Inflammatory macrophage (primary cell): ENCODE data around the gene SPACA7.
A peak's percentile ranks its signal among the peaks of the same experiment; 100 is the strongest.
"Not testable (repeated sequence)": the region's sequence is repeated elsewhere in the genome, so short reads cannot be mapped to it uniquely, and the experiment has no call there.

Experiments
- DNase-seq, 2 donors: peaks; one replicate each; pipeline ENCODE4 v3.0.0-alpha.2; 2020 to 2022

The SPACA7 gene

DNA sequence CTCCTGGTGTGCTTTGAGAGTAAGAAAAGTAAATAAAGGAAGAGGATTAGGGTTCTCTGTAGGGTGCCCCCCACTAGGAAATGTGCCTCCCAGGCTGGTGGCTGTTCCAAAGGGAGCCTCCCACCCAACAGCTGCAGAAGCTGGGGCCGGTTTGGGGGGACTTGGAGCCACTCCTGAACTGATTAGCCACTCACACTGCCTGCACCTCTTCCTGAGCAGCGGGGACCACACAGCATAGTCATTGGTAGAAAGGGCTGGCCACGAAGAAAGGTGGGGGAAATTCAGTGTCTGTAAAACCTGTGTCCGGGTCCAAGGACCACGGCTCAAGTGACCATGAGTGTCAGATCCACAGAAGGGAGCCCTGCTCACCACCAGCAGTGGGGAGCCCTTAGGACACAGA, 55.6 kb downstream of the SPACA7 start:
- no peak for DNase-seq

DNA sequence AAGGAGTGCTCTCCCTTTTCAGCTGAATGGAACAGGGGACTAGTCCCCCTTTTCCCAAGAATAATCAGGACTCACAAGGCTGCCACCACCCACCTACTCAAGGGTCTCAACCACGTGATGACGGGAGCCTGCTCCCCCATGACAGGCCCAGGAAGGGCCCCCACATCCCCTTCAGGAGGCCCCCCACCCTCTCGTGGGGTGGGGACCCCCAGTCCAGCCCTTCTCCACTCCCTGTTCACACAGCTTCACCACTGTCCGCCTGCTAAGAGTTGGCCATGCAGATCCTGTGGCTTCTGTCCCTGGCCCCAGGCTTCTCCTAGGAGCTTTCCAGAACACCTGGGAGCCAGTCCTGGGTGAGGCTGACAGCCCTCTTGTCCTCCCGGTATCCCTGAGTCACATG, 56.6 kb downstream of the SPACA7 start:
- not testable (repeated sequence) for DNase-seq

DNA sequence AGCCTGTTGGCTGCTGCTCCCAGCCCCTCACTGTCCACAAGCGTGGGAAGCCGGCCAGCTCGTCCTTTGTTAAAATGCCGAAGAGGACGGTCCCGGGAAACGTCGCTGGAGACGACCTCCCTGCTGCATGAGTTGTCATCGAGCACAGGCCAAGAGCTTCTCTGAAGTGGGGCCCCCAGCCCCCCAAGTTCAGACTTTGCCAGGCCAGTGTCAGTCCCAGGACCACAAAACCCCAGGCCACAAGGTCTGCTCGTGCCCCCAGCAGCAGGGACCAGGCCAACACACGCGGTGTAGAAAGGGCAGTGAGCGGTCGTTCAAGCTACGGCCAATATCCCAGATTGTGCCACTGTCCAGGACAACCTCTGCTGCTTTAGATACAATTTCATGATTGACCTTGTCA, 57.4 kb downstream of the SPACA7 start:
- DNase-seq = not testable (repeated sequence)

DNA sequence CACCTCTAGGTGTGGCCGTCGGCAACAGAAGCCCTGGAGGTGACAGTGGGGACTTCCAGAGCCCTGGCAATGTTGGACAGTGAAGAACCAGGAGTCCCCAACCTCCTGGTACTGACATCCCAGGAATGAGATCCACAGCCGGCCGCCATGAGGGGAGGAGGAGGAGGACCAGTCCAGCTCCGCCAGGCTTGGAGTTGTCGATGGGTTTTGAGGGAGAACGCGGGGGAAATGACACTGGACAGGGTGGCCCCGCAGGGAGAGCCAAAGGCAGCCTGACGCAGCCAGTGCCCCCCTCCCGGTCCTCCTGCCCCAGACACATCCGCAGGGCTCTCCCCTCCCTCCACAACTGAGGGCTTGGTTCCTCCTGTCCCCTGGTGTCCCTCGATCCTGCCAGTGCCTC, 57.9 kb downstream of the SPACA7 start:
- no peak for DNase-seq

DNA sequence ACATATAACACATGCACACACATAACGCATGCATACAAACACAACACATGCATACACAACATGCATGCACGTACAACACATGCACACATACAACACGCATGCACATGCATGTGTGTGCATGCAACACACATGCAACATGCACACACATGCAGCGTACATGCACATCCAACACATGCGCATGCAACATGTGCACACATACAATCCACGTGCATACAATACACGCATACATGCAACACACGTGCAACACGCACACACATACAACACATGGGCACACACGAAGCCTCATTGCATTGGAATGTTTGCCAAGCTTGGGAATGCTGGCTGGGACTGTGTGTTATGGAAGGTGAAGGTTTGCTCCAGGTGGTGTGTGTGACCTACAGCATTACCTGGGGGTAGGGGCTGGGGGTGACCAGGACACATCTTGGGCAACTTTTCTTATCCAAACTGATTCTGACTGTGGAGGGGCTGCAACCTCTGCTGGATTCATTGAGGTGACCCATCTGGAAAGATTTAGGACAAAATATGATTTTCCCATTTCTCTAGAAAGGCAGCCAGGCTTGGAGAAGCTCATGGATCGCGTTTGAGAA, 58.9 kb downstream of the SPACA7 start:
- no peak for DNase-seq

DNA sequence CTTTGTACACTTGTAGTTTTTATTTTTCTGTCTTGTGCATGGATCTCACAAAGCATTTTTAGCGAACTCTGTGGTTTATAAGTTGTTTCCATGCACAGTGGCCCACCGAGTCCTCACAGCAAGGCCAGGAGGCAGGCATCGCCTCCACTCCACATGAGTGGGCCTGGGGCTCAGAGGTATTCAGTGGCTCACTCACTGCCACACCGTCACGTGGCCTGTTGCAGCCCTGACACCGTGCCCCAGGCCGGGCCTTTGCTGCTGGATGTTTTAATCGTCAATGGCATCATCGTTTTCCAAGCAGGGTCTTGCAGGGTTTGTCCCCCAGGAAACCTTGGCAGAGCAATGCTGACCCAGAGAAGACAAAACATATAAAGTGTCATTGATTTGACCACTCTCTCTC, 59.8 kb downstream of the SPACA7 start:
- DNase-seq = no peak

DNA sequence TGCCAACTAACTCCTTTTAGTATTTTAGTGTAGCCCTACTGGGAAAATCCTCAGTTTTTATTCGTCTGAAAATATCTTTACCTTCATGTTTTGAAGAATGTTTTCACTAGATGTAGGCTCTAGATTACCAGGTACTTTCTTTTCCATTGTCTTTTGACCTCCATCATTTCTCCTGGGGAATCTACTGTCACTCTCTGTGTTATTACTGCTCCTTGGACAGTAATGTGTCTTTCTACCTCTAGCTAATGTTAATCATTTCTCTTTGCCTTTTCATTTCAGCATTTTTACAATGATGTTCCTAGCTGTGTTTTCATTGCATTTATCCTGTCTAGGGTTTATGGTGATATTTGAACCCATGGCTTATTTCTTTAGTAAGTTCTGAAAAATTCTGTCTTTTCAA, 61.9 kb downstream of the SPACA7 start:
- no peak for DNase-seq

DNA sequence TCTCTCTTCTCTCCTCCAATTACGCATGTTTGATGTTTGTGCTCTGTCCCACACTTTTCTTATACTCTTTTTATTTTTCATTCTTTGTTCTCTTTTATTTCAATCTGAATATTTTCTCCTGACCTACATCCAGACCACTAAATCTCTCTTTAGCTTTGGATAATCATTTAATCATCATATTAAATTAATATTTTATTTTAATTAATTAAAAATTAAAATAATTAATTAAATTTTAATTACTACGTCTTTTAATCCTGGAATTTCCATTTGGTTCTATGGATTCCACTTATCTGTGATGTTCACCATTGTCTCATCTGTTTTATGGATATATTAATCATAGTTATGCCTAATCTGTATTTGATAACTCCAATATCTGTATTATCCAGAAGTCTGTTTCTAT, 62.4 kb downstream of the SPACA7 start:
- no peak for DNase-seq

DNA sequence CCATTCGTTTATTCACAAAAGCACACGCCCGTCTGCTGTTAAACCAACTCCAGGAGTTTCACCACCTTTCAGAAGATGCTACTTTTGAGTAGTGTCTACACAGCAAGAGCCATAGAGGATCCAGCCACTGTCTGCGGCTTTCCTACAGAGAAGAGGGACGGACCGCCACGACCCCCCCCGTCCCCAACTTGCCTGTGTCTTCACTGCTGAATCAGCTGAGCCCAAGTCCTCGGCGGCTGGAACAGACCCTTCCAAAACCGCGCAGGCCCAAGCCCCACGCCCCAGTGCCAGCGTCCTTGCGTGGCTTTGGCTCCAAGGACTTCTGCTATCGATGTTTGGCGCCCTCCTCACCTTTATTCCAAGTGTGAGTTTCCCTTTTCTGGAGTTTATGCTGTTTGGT, 65.1 kb downstream of the SPACA7 start:
- DNase-seq = no peak

DNA sequence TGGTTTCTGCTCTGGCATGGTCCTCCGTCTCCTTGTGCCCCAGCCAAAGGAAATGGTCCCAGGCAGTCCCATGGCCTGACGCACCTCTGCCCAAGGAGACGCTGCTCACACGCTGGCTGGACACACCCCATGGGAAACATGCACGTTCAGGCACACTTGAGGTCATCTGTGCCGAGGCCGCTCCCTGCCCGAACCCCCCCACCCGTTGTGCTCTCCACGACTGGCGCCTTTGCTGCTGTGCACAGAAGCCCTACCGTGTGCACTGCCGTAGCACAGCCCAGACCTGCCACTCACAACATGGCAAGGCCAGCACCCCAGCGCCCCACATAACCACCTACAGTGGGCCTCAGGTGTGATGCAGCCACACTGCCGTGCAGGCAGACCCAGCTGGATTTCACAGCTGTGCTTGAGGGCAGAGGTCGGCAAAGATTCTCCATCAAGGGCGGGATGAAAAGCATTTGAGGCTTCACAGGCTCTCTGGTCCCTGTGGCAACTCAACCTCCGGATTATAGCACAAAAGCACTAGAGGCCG, 65.7 kb downstream of the SPACA7 start:
- DNase-seq = no peak

DNA sequence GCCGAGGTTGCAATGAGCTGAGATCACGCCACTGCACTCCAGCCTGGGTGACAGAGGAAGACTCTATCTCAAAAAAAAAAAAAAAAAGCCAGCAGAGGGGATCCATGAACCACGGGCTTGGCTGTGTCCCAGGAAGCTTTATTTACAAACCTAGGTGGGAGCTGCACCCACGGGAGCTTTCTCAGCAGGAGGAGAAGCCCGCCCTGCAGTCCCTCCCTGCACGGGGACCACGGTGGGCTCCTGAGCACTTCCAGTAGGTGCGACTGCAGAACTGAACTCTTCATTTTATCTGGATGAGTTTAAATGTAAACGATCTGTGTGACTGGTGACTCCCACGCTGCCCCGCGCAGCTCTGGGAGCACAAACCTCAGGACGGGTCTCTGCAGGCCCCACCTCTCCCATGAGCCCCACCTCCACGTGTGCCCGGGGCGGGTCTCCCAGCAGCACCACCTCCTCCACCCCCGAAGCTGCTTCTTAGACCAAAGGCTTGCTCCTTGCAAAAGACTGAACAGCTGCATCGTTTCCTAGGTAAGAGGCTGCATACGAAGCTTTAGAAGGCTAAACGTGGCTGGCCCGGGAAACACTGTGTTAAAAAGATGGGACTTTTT, 66.4 kb downstream of the SPACA7 start:
- no peak for DNase-seq

DNA sequence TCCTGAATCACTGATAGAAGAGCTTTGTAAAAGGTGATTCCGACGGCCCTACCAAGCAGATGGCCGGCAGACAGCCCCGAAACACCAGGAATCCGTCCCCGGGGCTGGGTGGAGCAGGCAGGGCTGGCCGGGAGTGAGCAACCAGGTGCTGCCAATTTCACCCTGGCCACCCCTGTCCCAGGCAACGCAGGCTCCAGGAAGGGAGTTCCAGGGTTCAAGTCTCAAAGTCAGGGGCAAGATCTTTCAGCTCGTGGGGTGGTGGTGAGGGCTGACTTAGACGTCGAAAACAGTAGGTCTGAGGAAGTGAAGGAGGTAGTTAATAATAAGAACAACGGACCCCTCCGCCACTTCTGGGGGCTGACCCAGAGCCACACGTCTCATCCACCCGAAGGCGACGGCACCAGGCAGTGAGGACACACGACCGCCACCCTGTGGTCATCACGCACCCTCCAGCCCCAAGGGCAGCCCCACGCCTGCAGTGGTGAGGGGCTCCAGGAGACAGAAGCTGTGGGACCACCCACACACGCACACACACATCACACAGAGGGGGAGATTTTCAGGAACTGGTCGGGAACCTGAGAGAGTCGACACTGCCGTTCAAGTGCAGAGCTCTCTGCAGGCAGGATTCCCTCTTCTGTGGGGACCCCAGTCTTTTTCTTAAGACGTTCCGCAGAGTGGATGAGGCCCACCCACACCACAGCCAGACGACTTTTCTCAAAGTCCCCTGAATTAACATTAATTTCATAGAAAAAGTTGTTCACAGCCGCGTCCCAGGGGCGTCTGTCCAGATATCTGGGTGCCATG, 67.2 kb downstream of the SPACA7 start:
- no peak for DNase-seq

DNA sequence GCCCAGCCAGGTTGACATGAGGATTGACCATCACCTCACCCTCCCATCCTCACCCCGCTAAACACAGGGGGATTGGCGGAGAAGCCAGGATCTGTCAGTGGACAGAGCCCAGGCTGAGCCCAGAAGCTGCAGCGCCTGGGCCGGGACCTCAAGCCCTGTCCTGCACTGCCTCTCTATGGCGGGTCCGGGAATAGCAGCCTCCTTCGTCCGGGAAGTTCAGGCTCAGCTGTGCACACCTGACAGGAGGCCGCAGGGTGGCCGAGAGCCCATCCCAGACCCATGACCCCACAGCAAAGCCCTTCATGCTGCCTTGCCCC, 67.8 kb downstream of the SPACA7 start:
- peak; percentile 45 to 54 for DNase-seq

DNA sequence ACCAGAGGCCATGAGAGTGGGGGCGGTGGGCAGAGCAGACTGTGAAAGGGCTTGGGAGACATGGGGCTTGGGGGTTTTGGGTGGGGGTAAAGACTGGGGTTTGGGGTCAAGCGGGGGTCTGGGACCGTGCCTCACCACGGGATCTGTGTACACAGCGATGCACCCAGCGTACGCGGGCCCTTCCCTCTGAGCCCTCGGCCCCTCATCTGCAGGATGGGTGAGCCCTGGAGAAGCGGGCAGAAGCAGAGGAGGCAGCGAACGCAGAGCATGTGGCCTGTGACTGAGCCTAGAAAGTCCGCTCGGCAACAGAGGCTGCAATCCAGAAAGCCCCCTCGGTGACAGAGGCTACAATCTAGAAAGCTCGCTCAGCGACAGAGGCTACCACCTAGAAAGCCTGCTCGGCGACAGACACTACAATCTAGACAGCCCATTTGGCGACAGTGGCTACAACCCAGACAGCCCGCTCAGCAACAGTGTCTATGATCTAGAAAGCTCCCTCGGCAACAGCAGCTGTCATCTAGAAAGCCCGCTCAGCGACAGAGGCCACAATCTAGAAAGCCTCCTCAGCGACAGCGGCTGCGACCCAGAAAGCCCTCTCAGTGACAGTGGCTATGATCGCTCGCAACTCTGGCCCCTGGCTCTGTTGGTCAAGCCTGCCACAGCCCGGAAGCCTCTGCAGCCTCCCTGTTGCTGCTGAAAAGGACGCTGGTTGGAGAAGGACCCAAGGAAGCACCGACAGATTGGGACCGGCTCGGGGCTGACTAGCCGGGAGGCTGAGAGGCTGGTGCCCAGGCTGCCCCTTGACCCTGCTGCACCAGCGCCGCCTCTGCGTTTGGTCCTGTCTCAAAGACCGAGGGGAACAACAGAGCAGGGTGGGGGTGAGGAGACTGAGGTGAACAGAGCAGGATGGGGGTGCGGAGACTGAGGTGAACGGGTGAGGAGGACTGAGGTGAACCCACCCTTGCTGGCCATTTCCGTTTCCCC, 68.6 kb downstream of the SPACA7 start:
- DNase-seq = no peak

DNA sequence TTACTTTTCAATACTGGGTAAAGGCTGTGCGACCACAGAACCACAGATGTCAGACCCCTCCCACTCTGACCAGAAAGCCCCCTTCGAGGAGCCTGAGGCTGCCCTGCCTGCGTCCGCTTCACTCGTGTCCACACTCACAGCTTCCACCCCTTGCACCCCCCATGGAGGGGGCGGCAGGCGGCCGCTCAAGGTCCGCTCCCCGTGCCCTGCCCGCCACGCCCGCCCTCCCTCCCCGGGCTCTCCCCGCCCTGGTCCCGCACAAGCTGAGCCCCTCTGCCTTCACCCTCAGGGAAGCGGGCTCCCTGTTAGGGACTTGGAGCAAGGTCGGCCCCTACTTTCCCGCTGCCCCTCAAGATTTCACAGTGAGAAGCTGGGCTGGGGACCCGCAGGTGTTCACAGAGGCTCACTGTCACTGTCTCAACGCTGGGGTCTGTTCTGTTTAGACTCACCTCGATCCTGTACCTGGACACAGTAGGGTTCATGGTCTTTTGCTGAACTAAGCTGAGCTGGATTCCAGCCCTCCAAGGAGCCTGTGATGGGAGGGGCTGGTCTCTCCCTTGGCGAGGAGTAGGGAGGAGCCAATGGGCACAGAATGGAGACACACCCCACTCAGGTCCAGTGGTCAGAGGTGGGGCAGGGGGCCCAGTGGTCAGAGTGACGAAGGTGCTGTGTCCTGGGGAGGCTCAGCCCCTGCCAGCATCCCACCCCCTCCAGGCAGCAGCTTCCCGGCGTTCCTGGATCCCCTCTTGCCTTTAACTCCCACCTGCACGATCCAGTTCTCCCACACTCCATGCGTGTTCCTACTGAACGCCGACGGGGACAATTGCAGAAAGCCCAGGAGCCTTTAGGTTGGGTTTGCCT, 69.5 kb downstream of the SPACA7 start:
- DNase-seq = no peak

DNA sequence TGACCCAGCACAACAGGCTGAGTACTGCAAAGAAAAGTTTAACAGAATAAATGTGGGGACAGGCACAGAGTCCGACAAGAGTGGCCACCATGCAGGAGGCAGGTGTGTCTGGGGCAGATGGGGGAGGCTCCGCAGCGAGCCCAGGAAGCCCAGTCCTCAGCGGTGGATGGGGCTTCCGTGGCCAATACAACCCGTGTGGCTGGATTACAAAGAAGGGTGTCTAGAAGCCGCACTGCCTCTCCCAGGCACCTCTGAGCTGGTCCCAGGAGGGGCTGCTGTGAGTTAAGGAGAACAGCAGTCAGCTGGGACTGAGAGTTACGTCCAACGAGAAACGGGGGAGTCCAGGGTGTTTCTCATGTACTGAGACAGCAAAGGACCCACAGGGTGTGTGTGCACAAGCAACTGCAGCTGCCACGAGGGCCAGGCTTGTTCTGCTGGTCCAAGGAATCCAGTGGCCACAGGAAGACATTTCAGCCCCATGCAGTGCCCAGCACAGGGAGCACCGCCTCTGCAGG, 70.2 kb downstream of the SPACA7 start:
- no peak for DNase-seq

DNA sequence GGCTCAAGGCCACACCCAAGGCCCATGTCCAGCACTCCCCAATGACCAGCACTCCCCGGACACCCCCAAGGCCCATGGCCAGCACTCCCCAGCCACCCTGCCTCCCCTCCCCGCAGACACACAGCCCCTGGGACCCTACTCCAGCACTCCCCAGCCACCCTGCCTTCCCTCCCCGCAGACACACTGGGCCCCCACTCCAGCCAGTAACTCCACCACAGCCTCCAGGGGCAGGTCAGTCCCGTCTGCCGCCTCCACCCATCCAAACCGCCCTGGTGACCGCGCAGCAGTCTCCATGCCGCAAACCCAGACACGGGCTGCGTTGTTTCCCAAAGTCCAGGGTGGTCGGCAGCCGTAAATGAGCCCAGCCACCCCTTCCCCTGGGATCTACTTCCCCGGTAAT, 70.7 kb downstream of the SPACA7 start:
- no peak for DNase-seq

DNA sequence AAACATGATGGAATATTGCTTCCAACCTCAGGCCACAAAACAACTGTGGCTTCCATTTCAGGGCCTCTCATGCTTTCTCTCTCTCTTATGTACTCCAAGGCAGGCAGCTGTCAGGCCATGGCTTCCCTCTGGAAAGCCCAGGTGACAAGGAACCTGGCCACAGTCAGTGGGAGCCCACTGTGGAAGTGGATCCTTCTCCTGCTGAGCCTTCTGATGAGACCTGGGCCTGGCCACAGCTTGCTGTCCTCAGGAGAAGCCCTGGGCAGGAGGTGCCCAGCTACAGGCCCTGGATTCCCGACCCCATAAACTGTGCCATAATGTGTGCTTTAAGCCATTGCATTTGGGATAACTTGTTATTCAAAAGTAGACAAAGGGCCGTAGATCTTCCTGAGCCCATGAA, 71.2 kb downstream of the SPACA7 start:
- no peak for DNase-seq

DNA sequence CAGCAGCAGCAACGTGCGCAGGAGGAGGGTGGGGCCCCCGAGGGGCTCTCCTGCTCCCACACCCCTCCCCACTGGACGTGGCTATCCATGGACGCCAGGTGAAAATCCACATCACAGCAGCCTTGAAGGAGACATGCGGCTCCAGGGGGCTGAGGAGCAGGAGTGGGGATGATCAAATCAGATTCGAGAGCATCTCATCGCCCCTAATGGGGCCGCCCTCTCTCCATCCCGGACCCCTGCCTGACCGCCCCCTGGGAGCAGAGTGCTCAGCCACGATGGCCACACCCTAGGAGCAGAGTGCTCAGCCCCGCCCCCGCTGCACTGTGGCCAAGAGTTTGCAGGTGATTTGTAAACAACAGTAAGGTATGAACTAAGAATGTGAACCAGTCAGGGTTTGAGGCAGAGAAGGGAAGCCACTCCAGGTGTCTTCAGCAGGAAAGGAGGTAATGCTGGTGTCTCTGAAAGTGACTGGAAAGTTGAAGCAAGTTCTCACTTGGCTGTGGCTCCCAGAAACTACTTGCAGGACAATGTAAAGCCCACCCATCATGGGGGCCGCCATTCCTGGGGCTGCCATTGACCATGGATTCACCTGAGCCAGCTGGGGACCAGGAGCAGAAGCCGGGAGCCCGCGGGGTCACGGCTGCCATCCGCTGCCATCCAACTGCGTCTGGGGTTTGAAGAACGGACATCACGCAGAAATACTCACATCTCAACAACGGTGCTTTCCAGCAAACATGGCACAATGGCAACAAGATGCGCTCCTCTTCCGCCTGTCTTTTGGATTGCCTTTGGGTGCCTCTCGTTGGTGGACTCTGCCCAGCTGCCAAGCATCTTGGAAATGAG, 71.8 kb downstream of the SPACA7 start:
- no peak for DNase-seq
